Loucy (cell line): ENCODE data around the gene NPDC1.

ENCODE experiments used
- H2AFZ ChIP-seq: fragments of 200-600 bp; sonication (generic); 2 replicates; pipeline ENCODE4 v1.6.0; 2016; ENCODE audit warnings: antibody characterized with exemption, mild to moderate bottlenecking, low read length, moderate library complexity
- H3F3A ChIP-seq: fragments of 200-600 bp; 2 replicates; pipeline ENCODE4 v1.6.0; 2016; ENCODE audit warnings: antibody characterized with exemption, low read depth, mild to moderate bottlenecking
- H3K27me3 ChIP-seq: fragments of 200-600 bp; sonication (generic); 2 replicates; pipeline ENCODE4 v1.6.1; 2014; ENCODE audit warnings: low read length, mild to moderate bottlenecking; ENCODE audit not compliant: insufficient read depth, poor library complexity, severe bottlenecking
- H3K36me3 ChIP-seq: fragments of 200-600 bp; sonication (generic); 2 replicates; pipeline ENCODE4 v1.6.1; 2016; ENCODE audit warnings: low read length; ENCODE audit not compliant: insufficient read depth
- H3K4me1 ChIP-seq: fragments of 200-600 bp; sonication (generic); 2 replicates; pipeline ENCODE4 v1.5.1; 2014; ENCODE audit warnings: low read length, mild to moderate bottlenecking; ENCODE audit not compliant: insufficient read depth, poor library complexity, severe bottlenecking
- H3K4me2 ChIP-seq: fragments of 200-600 bp; sonication (generic); 2 replicates; pipeline ENCODE4 v1.6.0; 2014; ENCODE audit warnings: antibody characterized with exemption, low read length, low read depth, mild to moderate bottlenecking; ENCODE audit not compliant: poor library complexity, severe bottlenecking
- H3K4me3 ChIP-seq: fragments of 200-600 bp; sonication (generic); 2 replicates; pipeline ENCODE4 v1.5.1; 2014; ENCODE audit warnings: low read length, mild to moderate bottlenecking, mixed read lengths; ENCODE audit not compliant: poor library complexity, severe bottlenecking
- H3K79me2 ChIP-seq: fragments of 200-600 bp; sonication (generic); 2 replicates; pipeline ENCODE4 v1.6.1; 2014; ENCODE audit warnings: low read length; ENCODE audit not compliant: insufficient read depth
- H3K9ac ChIP-seq: fragments of 200-600 bp; sonication (generic); 2 replicates; pipeline ENCODE4 v1.6.0; 2014; ENCODE audit warnings: mild to moderate bottlenecking, low read depth, low read length, moderate library complexity; ENCODE audit not compliant: poor library complexity, severe bottlenecking
- H3K9me2 ChIP-seq: fragments of 200-600 bp; sonication (generic); replicated peaks from 2 replicates; pipeline ENCODE4 v1.6.1; 2016; ENCODE audit warnings: low read depth, low read length, mixed read lengths
- H3K9me3 ChIP-seq: fragments of 200-600 bp; sonication (generic); 2 replicates; pipeline ENCODE4 v1.6.1; 2014; ENCODE audit warnings: mild to moderate bottlenecking, antibody characterized with exemption, low read length, low read depth; ENCODE audit not compliant: insufficient read depth
- H4K20me1 ChIP-seq: fragments of 200-600 bp; sonication (generic); 2 replicates; pipeline ENCODE4 v1.6.0; 2014; ENCODE audit warnings: antibody characterized with exemption, low read length, mild to moderate bottlenecking; ENCODE audit not compliant: insufficient read depth, poor library complexity, severe bottlenecking
- CTCF ChIP-seq: fragments of 200-600 bp; sonication (generic); conservative IDR thresholded peaks from 2 replicates; pipeline ENCODE4 v1.5.1; 2014; ENCODE audit warnings: mild to moderate bottlenecking, antibody characterized with exemption, low read length
- EZH2phosphoT487 ChIP-seq: fragments of 200-600 bp; IDR thresholded peaks from 2 replicates; pipeline ENCODE4 v1.6.1; 2018; ENCODE audit warnings: antibody characterized with exemption, mild to moderate bottlenecking, moderate library complexity, borderline replicate concordance

The NPDC1 gene

GRCh38 chr9:137070201-137070905 is 24.4 kb upstream of the NPDC1 start, which contains the start of gene SAPCD2:
TSS of gene SAPCD2 (minus strand) at chr9:137070557. CDS start at chr9:137070460, 97 bp downstream.
- Histone ChIP-seq H3K9me3 (no peaks in the 10 kb centered on the region), H3F3A (0 out of 2 replicates have a peak, but pooled peaks cover 3% of the 10 kb centered on the region), H3K4me1 (peaks cover 24% of the 10 kb centered on the region), H3K9me2 (no peaks in the 10 kb centered on the region), H3K4me2 (peak within 1 kb of the TSS; percentile 98), H3K9ac (peak within 1 kb of the TSS; percentile 93), H3K79me2 (peaks cover 59% of the 10 kb centered on the region), H3K36me3 (peaks cover 2% of the 10 kb centered on the region; the same call in 1 of the 2 replicates), H3K27me3 (no peaks in the 10 kb centered on the region), H2AFZ (peak within 1 kb of the TSS; percentile 67; the same call in 1 of the 2 replicates), H3K4me3 (peak within 1 kb of the TSS; percentile 87), H4K20me1 (peaks cover 36% of the 10 kb centered on the region)
- TF ChIP-seq EZH2phosphoT487 (no peak), CTCF (no peak)

- Histone ChIP-seq H3K4me2 (peak overlapping the region; percentile 98), H3K9me2 (no peaks in the 10 kb centered on the region), H3K9me3 (no peaks in the 10 kb centered on the region), H3K4me1 (peaks cover 24% of the 10 kb centered on the region), H3K79me2 (peaks cover 59% of the 10 kb centered on the region), H3K4me3 (peak overlapping the region; percentile 87), H2AFZ (no peak overlapping the region), H3K27me3 (no peaks in the 10 kb centered on the region), H3K36me3 (peaks cover 9% of the 10 kb centered on the region; the same call in 1 of the 2 replicates), H4K20me1 (peaks cover 36% of the 10 kb centered on the region), H3K9ac (peak overlapping the region; percentile 73), H3F3A (0 out of 2 replicates have a peak, but pooled peaks cover 3% of the 10 kb centered on the region)
- TF ChIP-seq EZH2phosphoT487 = no peak
- no peak for TF ChIP-seq CTCF
Measured at GRCh38 chr9:137069508-137070091, 23.6 kb upstream of the NPDC1 start.

- H3K9me3 ChIP-seq = no peaks in the 10 kb centered on the region
- H3K27me3 ChIP-seq = no peaks in the 10 kb centered on the region
- no peak for TF ChIP-seq CTCF
- TF ChIP-seq EZH2phosphoT487 = no peak
- peaks cover 36% of the 10 kb centered on the region for H4K20me1 ChIP-seq
- H3K9me2 ChIP-seq = no peaks in the 10 kb centered on the region
- H2AFZ ChIP-seq = no peak overlapping the region
- H3K9ac ChIP-seq = peak overlapping the region; percentile 73
- peaks cover 24% of the 10 kb centered on the region for H3K4me1 ChIP-seq
- 0 out of 2 replicates have a peak, but pooled peaks cover 3% of the 10 kb centered on the region for H3F3A ChIP-seq
- H3K4me3 ChIP-seq = peak overlapping the region; percentile 87
- peaks cover 9% of the 10 kb centered on the region; the same call in 1 of the 2 replicates for H3K36me3 ChIP-seq
- H3K79me2 ChIP-seq = peaks cover 59% of the 10 kb centered on the region
- H3K4me2 ChIP-seq = peak overlapping the region; percentile 98
Measured at GRCh38 chr9:137068539-137069507, 22.8 kb upstream of the NPDC1 start.
